C4-2B (cell line): ENCODE results near the gene CABP7.

ENCODE experiments used
- H3K27ac ChIP-seq: fragments of 450-650 bp; 2 replicates; pipeline ENCODE4 v1.5.1; 2017
- ZFX ChIP-seq: fragments of 450-650 bp; IDR thresholded peaks from 2 replicates; pipeline ENCODE4 v1.6.1; 2017
- TF ChIP-seq, protein P1 (sequence below): fragments of 450-650 bp; conservative IDR thresholded peaks from 2 replicates; pipeline ENCODE4 v1.5.1; 2017; ENCODE audit warnings: mild to moderate bottlenecking

CABP7 gene

GRCh38 chr22:29780748-29781676, 61.2 kb downstream of the CABP7 start:
- TF ChIP-seq ZFX, result no peak
- TF ChIP-seq, protein P1, sequence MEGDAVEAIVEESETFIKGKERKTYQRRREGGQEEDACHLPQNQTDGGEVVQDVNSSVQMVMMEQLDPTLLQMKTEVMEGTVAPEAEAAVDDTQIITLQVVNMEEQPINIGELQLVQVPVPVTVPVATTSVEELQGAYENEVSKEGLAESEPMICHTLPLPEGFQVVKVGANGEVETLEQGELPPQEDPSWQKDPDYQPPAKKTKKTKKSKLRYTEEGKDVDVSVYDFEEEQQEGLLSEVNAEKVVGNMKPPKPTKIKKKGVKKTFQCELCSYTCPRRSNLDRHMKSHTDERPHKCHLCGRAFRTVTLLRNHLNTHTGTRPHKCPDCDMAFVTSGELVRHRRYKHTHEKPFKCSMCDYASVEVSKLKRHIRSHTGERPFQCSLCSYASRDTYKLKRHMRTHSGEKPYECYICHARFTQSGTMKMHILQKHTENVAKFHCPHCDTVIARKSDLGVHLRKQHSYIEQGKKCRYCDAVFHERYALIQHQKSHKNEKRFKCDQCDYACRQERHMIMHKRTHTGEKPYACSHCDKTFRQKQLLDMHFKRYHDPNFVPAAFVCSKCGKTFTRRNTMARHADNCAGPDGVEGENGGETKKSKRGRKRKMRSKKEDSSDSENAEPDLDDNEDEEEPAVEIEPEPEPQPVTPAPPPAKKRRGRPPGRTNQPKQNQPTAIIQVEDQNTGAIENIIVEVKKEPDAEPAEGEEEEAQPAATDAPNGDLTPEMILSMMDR, result no peak
- no peak overlapping the region for H3K27ac ChIP-seq
